Fibroblast of skin of abdomen (primary cell): Measurements from ENCODE around the gene NDUFB8. TPM values are rescaled to one million over a fixed set of nuclear protein-coding genes. Genes with fewer than 3 reads are reported as not detected.
"Not testable (repeated sequence)": the region's sequence is repeated elsewhere in the genome, so short reads cannot be mapped to it uniquely, and the experiment has no call there.

Source experiments
- DNase-seq: peaks from one replicate; pipeline ENCODE4 v3.0.0-alpha.2; 2013
- polyA plus RNA-seq, 2 experiments: library from polyadenylated mRNA; unstranded; fragments of 120-200 nt; gene quantifications; one replicate each; pipeline ENCODE4 v1.2.1, GENCODE V29; 2013; ENCODE audit not compliant: insufficient read length in 2 of 2

NDUFB8 gene
- 188 TPM for polyA plus RNA-seq (2013, experiment 1 of 2; ENCODE audit: insufficient read length)
- 186 TPM for polyA plus RNA-seq (2013, experiment 2 of 2; ENCODE audit: insufficient read length)

DNA sequence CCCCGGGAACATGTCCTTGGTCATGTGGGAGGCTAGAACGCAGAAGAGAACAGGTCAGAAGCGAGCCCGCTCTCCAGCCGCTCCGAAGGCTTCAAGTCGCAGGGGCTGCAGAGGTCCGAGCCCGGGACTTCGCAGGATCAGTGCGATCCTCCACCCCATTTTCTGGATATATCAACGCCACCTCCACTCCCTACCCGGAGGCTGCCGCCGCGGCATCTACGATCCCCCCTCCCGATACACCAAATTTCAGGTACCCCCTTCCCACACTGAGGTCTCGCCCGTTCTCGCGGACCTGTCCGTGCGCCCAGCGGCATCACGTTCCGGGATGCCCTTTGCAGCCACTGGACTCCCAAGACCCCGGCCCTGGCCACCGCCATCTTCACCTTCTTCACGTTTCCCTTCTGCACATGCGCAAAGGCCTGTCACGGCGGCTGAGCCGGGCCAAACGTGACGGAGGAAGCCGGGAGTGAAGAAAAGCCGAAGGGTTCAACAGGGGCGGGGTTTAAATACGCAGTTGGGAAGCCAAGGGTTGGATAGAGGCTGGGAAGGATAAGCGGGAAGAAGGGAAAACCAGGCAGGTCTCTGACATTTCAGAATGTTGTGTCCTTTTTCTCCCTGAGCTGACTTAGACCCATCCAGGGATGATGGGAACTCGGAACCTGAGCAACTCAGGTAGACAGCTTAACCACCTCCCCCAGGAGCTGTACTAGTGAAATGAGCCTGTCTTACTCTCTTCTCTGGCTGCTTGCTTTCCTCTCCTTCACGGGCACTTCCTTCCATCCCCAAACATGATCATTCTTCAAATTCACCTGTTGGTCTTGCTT lies at the start of gene NDUFB8:
NDUFB8 (minus strand) TSS at position 397 of the 824 bp plus-strand sequence; CDS start at position 377, 20 bp downstream.
- DNase-seq, result peak; percentile 84

DNA sequence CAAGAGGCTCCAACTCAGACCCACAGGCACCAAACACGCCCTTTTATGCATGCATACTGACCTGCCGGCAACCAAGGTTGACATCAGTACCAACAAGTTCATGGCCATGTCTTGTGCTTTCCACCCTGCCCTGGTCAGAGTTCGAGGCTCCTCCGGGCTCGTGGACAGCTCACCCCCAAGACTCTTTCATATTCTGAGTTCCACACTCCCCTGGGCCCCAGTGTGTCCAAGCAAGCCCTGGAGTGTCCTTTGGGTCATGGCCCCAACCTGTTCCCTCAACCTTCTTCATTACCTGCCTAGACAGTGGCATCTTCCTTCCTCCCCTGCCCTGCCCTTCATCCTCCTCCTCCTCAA lies 46.6 kb upstream of the NDUFB8 start:
- no peak for DNase-seq

DNA sequence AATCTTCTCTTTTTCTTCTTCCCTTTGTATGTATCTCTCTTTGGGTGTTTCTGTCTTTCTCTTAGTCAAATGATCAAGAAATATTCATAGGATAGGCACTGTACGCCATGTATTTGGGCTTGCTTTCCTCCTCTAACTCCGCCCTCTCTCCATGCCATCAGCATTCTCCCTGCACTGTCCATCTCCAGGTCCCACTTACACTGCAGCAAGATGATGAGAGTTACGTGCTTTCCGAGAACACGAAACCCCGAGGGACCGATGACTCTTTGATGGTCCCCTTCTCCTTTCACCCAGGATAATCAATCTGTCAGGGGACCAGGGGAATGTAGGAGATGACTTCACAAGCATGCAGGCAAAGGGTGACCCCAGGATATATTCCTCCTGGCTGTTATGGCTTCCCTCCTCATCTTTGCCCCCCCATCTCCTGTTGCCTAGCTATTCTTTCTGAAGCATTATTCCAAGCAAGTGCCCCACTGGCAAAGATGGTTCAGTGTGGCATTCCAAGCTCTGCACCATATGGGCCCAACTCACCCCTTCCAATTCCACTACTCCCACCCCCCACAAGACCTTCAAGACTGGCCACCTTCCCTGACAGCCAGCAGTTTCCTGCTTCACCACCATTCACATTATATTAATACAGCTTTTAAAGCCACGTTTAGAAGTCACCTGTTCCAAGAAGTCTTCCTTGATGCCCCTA lies 46.1 kb upstream of the NDUFB8 start:
- no peak for DNase-seq

DNA sequence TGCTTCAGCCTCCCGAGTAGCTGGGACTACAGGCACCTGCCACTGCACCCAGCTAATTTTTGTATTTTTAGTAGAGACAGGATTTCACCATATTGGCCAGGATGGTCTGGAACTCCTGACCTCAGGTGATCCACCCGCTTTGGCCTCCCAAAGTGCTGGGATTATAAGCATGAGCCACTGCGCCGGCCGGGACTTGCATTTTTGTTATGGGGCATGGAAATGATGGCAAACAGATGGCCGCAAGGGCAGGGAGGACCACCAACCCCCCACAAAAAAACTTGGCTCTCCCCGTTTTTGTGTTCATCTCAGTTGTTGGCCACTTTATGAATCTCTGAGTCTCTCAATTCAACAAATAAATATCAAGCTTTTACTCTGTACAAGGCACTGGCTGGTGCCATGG lies 45.5 kb upstream of the NDUFB8 start:
- not testable (repeated sequence) for DNase-seq

DNA sequence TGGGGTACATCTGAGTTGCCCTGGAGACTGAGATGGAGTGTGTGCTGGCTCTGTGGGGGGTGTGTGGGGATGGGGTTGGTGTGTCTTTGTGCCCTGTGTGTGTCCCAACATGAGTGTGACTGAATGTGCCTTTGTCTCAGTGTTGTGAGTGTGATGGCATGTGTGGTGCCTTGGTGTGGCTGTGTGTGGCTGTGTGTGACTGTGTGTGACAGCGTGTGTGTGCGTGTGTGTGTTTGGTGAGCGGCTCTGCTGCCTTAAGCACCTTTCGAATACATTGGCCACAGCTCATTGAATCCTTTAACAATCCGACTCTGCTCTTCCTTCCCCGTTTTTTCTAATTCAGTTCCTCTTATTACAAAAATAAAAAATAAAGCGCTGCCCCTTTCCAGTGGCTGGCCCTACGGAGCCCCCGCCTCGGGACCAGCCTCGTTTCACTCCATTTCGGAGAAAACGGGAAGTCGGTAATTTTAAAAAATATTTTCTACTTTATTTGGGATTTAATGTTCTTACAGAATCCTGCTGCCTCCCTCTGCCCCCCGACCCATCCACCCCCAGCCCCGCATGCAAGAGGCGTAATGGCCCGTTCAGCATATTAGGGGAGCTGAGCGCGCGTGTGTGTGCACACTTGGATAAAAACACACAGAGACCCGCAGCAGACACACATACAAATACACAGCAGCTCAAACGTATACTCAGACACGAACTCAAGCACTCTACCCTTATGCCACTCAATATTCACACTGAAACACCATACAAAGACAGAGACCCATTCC lies 41.6 kb upstream of the NDUFB8 start:
- DNase-seq, result no peak

DNA sequence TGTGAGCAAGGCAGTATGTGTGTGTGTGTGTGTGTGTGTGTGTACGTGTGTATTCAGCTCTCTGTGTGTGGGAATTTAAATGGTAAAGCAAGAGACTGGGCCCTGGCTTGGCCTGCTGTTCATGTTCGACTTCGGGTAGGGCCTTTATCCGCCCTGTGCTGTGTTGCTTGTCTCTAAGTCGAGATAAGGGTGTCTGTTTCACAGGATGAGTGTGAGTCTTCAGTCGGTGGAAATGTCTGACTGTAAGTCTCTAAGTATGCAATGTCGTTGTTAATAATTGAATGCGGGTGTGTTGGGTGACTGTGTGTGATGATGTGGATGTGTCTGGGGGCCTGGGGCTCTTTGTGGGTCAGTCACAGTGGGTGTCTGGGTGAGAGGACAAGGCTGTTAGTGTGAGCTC lies 40.8 kb upstream of the NDUFB8 start:
- DNase-seq, result no peak

DNA sequence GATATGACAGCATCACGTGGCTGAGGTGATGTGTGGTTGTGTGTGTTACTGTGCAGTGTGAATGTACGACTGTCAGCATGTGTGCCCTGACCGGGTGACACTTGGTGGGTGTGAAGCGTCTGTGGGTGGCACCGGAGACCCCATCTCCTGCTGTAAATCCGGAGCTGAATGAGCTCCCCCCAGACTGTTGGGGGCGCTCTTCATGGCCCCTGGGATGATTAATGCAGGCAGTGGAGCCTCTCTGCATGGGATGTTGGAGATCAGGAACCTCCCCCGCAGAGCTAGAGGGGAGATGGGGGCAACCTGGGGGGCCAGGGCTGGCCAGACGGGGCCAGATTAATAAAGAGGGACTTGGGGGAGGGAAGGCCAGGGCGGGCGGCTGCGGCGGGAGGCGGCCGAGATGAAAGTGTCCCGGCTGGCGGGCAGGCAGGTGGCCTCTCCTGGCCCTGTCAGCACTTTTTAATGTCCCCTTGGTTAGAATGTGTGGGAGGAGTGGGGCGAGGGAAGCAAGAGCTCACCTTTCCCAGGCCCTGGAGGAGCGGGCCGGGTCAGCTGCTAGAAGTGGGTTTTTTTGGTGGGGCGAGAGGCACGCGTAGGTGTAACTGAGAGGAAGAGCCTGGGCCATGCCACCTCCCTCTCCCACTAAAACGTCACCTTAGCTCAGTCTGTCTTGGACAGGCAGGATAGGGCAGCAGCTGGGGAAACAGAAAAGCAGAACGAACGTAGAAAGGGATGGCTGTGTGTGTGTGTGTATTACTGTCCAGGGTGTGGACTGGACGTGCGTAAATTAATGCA lies 40.2 kb upstream of the NDUFB8 start:
- no peak for DNase-seq

DNA sequence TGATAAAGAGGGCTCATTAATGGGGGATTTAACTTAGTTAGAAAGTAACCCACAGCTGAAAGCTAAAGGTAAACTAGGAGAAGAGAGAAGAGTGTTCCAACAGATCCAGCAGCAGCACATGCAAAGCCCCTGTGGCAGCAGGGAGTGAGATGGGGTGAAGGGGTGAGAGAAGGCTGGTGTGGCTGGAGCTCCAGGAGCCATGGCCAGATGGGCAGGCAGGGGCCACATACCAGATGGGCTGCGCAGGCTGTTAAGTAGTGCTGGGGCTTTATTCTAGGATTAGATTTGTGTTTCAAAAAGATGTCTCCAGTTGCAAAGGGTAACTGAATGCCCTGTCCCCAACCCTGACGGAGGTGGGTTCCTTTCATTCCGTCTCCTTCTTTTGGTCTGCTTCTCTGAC lies 39.2 kb upstream of the NDUFB8 start:
- no peak for DNase-seq

DNA sequence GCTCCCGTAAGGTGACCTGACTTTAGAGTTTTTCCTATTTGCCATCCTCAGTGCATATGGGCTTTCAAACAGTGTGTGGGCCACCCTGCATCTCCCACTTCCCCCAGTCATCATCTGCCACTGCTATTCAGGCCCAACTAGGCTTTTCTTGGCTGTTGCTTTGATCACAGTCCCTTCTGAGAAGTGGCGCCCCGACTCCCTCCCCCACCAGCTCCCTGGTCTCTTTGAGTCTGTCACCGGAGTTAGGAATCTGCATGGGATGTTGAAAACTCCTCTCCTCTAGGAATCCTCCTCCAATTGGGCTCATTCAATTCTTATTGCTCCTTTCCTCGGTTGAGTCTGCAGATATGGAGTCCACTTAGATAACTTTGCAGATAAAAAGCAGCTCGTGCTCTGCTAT lies 38.2 kb upstream of the NDUFB8 start:
- DNase-seq, result no peak

DNA sequence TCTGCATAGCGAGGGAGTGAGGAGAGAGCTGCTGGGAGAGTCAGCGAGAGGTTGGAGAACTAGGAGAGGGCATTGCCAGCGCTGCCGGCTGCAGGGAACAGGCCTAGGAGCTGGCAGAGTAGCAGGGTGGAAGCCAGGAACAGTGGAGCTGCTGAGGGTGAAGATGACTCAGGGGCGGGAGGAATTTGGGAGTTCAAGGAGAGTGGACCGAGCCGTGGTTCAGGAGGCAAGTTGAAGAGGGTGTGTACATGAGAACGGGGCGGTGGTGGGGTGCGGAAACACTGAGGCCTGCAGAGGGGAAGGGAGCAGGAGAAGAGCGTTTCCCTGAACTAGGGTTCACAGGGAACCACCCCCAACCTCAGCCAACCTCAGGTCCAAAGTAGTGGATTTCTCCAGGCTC lies 37.6 kb upstream of the NDUFB8 start:
- no peak for DNase-seq

DNA sequence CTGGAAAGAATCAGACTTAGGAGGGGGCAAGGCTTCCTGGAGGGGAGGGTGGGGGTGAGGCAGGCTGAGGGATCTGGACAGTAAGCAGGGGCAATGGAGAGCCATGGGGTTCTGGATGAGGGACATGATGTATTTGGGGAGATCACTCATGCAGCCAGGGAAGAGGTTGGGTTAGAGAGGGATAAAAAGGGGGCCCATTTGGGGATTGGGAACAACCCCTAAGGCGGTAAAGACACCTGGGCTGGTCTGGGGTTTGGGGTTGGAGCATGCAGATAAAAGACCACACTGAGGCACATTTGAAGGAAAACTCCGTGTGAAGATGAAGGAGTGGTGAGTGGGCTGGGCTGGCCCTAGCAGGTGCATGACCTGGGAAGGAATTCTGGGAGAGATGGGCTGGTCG lies 36.9 kb upstream of the NDUFB8 start:
- no peak for DNase-seq

DNA sequence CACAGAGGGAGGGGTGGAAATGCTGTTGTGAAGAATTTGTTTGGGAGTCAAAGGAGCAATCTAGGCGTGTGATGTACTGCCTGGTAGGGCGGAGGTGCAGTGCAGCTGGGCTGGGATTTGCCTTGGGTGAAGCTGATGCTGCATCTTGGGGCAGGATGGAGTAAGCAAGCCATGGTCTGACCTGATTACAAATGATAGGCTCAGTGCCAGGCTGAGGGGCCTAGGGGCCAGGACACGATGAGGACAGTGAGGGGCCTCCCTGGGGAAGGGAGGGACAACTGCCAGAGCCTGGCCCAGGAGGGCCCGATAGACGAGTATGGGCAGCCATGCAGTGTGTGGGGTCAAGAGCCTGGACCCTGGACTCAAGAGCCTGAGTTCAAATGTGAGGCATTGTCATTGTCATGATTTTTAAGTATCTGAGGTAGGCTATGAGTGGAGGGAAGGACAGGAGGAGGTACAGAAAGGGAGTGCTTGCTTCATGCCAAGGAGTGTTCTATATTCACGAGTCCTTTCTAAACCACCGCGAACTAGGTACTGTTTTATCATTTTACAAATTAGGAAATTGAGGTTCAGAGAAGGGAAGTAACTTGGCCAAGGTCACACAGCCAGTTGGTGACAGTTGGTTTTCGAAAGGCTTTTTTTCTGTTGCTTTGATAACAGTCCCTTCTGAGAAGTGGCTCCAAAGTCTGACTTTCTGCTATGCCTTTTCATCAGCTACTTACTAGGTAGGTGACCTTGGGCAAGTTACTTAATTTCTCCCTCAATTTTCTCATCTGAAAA lies 35.7 kb upstream of the NDUFB8 start:
- DNase-seq, result no peak

DNA sequence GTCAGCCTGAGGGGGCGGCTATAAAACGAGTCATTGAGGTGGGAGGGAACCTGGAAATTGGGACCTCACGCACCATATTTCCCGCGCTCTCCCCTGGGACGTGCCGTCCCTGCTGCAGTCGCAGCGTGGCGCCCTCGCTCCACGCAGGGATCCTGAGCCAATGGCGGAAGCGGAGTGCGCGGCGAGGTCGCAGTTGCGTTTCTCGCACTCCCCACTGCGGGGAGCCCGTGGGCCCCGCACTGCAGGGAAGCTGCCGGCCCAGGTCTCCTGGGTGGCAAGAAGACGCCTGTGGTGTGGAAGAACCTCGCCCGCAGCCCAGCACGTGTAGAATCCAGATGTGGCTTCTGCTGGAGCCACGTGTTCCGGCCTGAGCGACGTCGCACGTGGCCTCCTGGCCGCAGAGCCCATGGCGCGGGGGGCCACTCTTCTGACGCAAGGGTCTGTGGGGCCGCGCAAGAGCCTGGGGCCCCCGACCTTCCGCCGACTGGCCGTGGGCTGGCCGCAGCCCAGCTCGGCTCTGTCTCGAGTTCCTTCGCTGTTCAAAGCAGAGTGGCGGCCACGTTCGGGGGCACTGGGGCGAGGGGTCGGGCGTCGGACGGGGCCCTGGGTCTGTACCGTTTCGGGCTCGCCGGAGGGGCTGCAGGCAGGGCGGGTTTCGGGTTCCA lies 32.5 kb upstream of the NDUFB8 start:
- peak; percentile 72 for DNase-seq

DNA sequence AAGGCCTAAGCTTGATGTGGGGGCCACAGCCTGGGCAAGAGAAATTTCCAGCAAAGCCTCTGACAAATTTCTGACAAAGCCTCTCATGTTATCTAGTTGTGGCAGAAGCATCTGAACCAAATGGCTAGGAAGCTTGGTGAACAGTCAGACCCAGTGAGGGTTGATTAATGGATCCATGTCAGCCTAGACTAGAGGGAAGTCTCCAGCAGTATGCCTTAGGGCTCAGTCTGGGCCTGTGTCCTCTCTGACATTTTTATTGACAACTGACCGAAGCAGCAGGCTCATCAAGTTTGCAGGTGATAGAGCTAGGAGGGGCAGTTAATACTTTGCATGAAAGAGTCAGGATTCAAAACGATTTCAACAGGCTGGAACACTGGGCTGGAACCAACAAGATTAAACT lies 31.3 kb upstream of the NDUFB8 start:
- DNase-seq, result no peak

DNA sequence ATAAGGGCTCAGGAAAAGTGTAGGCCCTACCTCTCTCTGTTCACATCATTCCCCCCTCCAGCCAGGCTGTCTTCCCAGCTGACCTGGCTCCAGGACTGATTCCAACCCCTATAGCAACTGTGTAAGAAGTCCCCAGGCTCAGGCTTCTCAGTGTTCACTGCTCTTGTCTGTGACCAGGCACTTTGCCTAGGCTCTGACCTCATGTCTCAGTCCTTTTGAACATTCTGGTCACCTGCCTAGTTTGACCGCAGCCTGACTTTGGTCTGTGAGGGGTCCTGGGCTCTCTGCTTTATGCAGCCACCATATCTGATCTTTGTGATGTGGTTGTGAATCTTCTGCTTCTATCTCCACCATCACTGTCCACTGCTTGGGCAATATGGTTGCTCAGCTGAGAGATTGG lies 30.6 kb upstream of the NDUFB8 start:
- DNase-seq, result no peak

DNA sequence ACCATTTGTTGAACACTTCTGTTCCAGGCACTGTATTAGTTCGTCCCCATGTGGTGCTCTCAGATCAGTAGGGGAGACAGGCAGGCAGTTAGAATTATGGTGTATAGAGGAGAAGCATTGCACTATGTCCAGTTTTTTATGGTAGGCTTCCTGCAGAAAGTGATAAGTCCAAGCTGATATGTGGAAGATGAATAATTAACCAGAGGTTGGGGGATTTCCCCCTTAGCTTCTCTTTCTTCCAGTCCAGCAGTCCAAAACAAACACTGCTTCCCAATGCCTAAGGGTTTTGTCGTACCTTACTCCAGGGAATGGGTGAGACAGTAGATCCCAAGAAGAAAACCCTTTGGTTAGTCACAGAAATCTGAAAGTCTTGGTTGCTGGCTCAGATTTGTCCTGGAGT lies 25.2 kb upstream of the NDUFB8 start:
- no peak for DNase-seq

DNA sequence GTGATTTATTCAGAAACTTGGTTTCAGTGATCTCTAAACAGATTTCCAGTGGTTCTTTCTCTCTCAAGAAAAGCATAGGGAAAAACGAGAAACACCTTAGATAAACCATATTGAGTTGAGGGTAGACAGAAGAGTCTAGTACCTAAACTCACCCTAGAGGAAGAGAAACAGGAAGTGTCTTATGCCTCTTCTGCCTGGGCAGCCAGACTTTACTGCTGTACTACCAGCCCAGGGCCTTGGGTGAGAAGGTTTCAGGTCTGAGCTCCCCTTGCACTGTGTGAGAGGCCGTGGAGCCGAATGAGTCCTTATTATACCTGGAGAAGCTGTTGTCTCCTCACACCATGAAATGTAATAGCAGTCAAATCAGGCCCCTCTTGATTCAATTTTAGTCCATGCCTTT lies 24.3 kb upstream of the NDUFB8 start:
- DNase-seq, result no peak

DNA sequence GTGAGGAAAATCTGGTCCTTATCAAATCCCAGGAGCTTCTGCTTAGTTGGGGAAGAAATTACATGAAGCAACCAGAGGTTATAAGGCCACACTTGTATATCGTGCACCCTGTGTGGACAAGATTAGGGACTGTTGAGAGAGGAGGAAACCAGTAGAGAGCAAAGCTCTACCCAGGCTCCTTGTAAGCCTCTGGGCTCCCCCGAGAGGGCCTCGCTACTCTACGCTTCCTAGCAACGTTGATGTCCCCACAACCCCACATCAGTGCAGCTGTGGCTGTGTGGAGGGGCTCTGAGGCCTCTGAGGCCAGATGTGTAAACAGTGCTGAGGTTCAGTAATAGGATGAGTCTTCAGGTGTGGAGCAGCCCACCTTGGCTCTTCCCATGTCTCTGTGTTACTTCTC lies 22.1 kb upstream of the NDUFB8 start:
- DNase-seq, result no peak

DNA sequence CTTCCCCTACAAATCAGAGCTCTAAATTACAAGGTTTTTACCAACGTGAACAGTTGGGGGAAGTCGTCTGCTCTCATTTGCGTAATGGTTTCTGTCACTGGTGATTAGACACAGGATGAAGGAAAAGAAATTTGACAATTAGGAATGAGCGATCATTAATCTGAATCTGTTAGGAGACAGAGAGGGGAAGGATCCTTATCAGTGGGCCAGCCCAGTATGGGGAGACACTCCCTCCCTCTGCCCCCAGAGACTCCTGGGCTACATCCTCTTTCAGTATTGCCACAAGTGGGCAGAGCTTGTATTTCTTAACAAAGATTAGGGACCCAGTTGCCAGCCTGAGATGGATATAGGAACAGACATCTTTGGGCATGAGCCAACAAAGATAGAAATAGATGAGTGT lies 21.5 kb upstream of the NDUFB8 start:
- DNase-seq, result no peak

DNA sequence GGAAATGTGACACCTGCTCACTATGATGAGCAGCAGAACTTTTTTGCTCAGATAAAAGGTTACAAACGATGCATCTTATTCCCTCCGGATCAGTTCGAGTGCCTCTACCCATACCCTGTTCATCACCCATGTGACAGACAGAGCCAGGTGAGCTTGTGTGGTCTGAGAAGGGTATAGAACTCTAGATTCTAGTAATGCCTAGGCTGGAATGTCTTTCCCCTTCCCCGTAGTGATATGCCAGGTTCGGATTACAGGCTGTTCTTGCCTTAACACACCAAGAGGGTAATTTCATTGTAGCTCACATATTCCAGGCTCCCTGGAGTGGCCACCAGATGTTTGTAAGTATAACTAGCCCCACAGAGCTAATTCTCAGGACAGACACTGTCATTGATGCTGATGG lies 15.3 kb upstream of the NDUFB8 start:
- DNase-seq, result no peak

DNA sequence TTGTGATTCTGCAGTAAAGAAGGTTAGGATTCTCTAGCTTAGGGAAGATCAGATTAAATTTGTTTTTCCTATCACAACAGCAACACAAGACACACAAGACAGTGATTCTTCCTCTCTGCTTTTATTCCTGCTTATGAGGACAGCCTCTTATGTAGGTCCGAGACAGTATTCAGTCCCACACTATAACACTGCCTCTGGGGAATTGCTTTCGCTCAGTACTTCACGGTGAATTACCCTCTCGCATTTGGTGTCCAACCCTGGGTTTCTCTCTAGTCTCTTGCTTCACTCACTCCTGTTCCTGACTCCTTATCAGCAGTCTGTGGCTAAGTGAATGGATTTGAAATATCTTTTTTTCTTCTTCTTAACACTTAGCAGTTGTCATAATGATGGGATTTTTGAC lies 7.8 kb upstream of the NDUFB8 start:
- no peak for DNase-seq
